Caco-2 (cell line): ENCODE data around the gene ABCF2. TPM values are rescaled to one million over a fixed set of nuclear protein-coding genes. Genes with fewer than 3 reads are reported as not detected.

Experiments
- BruUV-seq: library from RNA; stranded (reverse); fragments of 400-500 nt; replicated peaks from 2 replicates; lab custom pipeline; 2021; lab: Mats Ljungman, UMichigan
- CTCF ChIA-PET: fragments of 300-600 bp; sonication (Branson Sonifier 250); formaldehyde crosslinking; loops from one replicate; lab custom pipeline; 2022; ENCODE audit warnings: antibody characterized with exemption; lab: Charles Lee
- POLR2A ChIA-PET: fragments of 300-600 bp; sonication (Branson Sonifier 250); formaldehyde crosslinking; loops from one replicate; lab custom pipeline; 2022; ENCODE audit warnings: antibody characterized with exemption; lab: Charles Lee
- DNase-seq, 2 experiments: peaks; one replicate each; pipeline versions ENCODE4 v3.0.0 to v3.0.0-alpha.2; 2020 to 2022
- H3K27me3 ChIP-seq: replicated peaks from 2 replicates; pipeline ENCODE4 v1.6.0; 2011; ENCODE audit warnings: low read length; ENCODE audit not compliant: control insufficient read depth, insufficient read depth
- H3K36me3 ChIP-seq: 2 replicates; pipeline ENCODE4 v1.5.1; 2011; ENCODE audit warnings: low read length; ENCODE audit not compliant: control insufficient read depth, insufficient read depth
- H3K4me1 ChIP-seq: fragments of 250-450 bp; sonication (Bioruptor Pico); 2 replicates; pipeline ENCODE4 v1.5.1; 2020; ENCODE audit warnings: mild to moderate bottlenecking
- H3K4me3 ChIP-seq: 2 replicates; pipeline ENCODE4 v1.5.1; 2011; ENCODE audit warnings: low read depth, mild to moderate bottlenecking, control low read depth, low read length
- H3K9me3 ChIP-seq: fragments of 250-450 bp; sonication (Bioruptor Pico); 2 replicates; pipeline ENCODE4 v1.5.1; 2020; ENCODE audit warnings: mild to moderate bottlenecking, moderate library complexity
- H3K27ac Mint-ChIP-seq: one replicate; pipeline ENCODE4 v1.8.0; 2022; ENCODE audit warnings: mixed read lengths; ENCODE audit not compliant: unreplicated experiment
- H3K27me3 Mint-ChIP-seq: one replicate; pipeline ENCODE4 v1.8.0; 2022; ENCODE audit warnings: mixed read lengths; ENCODE audit not compliant: insufficient read depth, unreplicated experiment
- H3K36me3 Mint-ChIP-seq: one replicate; pipeline ENCODE4 v1.8.0; 2022; ENCODE audit warnings: mild to moderate bottlenecking, mixed read lengths; ENCODE audit not compliant: insufficient read depth, unreplicated experiment
- H3K4me1 Mint-ChIP-seq: one replicate; pipeline ENCODE4 v1.8.0; 2022; ENCODE audit warnings: low read depth, mixed read lengths; ENCODE audit not compliant: unreplicated experiment
- H3K4me3 Mint-ChIP-seq: one replicate; pipeline ENCODE4 v1.8.0; 2022; ENCODE audit warnings: mild to moderate bottlenecking, moderate library complexity, mixed read lengths; ENCODE audit not compliant: unreplicated experiment
- H3K9me3 Mint-ChIP-seq: one replicate; pipeline ENCODE4 v1.8.0; 2022; ENCODE audit warnings: mixed read lengths; ENCODE audit not compliant: unreplicated experiment
- CTCF ChIP-seq, 2 experiments: fragments of 200-600 bp in 1 of 2; IDR thresholded peaks; 1 replicate in 1 of 2; 2 replicates in 1 of 2; pipeline versions ENCODE4 v1.5.1 to v1.8.0; 2011 to 2022; ENCODE audit warnings: antibody characterized with exemption in 1 of 2, control low read depth in 1 of 2, inconsistent platforms in 1 of 2, low read depth in 1 of 2, low read length in 1 of 2, mild to moderate bottlenecking in 1 of 2, moderate library complexity in 1 of 2; ENCODE audit not compliant: insufficient read depth in 1 of 2, severe bottlenecking in 1 of 2, unreplicated experiment in 1 of 2
- intact Hi-C: fragments of 100-400 bp; cut with micrococcal nuclease; formaldehyde crosslinking; loops from one replicate; pipeline ENCODE4 v1.10.0; 2022; ENCODE audit not compliant: unreplicated experiment
- total RNA-seq: library from RNA; stranded (reverse); gene quantifications from 2 replicates; pipeline ENCODE4 v1.2.3, GENCODE V29; 2022

Gene ABCF2
- total RNA-seq, 1 experiment from 2014 or later: 57.8 TPM

- Histone ChIP-seq H3K9me3 (no peaks in the 10 kb centered on the region), H3K27me3 (no peaks in the 10 kb centered on the region), H3K4me3 (no peak overlapping the region; the same call in 1 of the 2 replicates), H3K36me3 (no peaks in the 10 kb centered on the region), H3K4me1 (peaks cover 21% of the 10 kb centered on the region)
- peak overlapping the region; percentile 80 for H3K4me3 Mint-ChIP-seq
- ChIA-PET POLR2A (interaction anchor here (0.5 kb wide), 1 partner anchor 10 kb away, joined by 3 read pairs; no protein-coding TSS in a partner anchor), CTCF (interaction anchor here (1.6 kb wide), 2 partner anchors 20 to 123 kb away, joined by 4 to 5 read pairs; partner anchors contain the start of gene ABCF2)
- DNase-seq: no peak
- no peak for TF ChIP-seq CTCF (IDR thresholded peaks at IDR 0.05; ENCODE audit: insufficient read depth in 1 of 2, low read depth in 1 of 2, low read length in 1 of 2, severe bottlenecking in 1 of 2, unreplicated experiment in 1 of 2)
- no peaks in the 10 kb centered on the region for H3K27me3 Mint-ChIP-seq
- no peaks in the 10 kb centered on the region for H3K9me3 Mint-ChIP-seq
- peaks cover 17% of the 10 kb centered on the region for H3K36me3 Mint-ChIP-seq
- H3K27ac Mint-ChIP-seq: no peak overlapping the region
- intact Hi-C loops: no loop called here
- peaks cover 20% of the 10 kb centered on the region for H3K4me1 Mint-ChIP-seq
- no TSS peak for BruUV-seq
Measured at GRCh38 chr7:151246851-151247580, 20.0 kb upstream of the ABCF2 start.

- POLR2A ChIA-PET: no interaction called here
- H3K4me3 Mint-ChIP-seq: no peak overlapping the region
- intact Hi-C loops: no loop called here
- no peaks in the 10 kb centered on the region for H3K27me3 ChIP-seq
- CTCF ChIA-PET: no interaction called here
- no peaks in the 10 kb centered on the region for H3K9me3 ChIP-seq
- TF ChIP-seq CTCF (IDR thresholded peaks at IDR 0.05; ENCODE audit: insufficient read depth in 1 of 2, low read depth in 1 of 2, low read length in 1 of 2, severe bottlenecking in 1 of 2, unreplicated experiment in 1 of 2): no peak
- no TSS peak for BruUV-seq
- H3K4me1 ChIP-seq: peaks cover 19% of the 10 kb centered on the region
- H3K4me1 Mint-ChIP-seq: peaks cover 21% of the 10 kb centered on the region
- H3K36me3 ChIP-seq: no peaks in the 10 kb centered on the region
- peaks cover 17% of the 10 kb centered on the region for H3K36me3 Mint-ChIP-seq
- H3K9me3 Mint-ChIP-seq: no peaks in the 10 kb centered on the region
- DNase-seq: no peak
- H3K4me3 ChIP-seq: no peak overlapping the region
- H3K27ac Mint-ChIP-seq: no peak overlapping the region
- no peaks in the 10 kb centered on the region for H3K27me3 Mint-ChIP-seq
Measured at GRCh38 chr7:151246102-151246850, 19.3 kb upstream of the ABCF2 start.

GRCh38 chr7:151245360-151246101 is 18.5 kb upstream of the ABCF2 start:
- peaks cover 20% of the 10 kb centered on the region for H3K36me3 Mint-ChIP-seq
- H3K27me3 ChIP-seq: no peaks in the 10 kb centered on the region
- peaks cover 18% of the 10 kb centered on the region for H3K4me1 ChIP-seq
- no peak overlapping the region for H3K4me3 Mint-ChIP-seq
- peaks cover 19% of the 10 kb centered on the region for H3K4me1 Mint-ChIP-seq
- H3K36me3 ChIP-seq: no peaks in the 10 kb centered on the region
- peak in 1 of 2 experiments; percentile 8 for TF ChIP-seq CTCF (IDR thresholded peaks at IDR 0.05; ENCODE audit: insufficient read depth in 1 of 2, low read depth in 1 of 2, low read length in 1 of 2, severe bottlenecking in 1 of 2, unreplicated experiment in 1 of 2)
- no peaks in the 10 kb centered on the region for H3K9me3 ChIP-seq
- H3K27me3 Mint-ChIP-seq: no peaks in the 10 kb centered on the region
- no peak overlapping the region for H3K4me3 ChIP-seq
- ChIA-PET CTCF (no interaction called here), POLR2A (no interaction called here)
- BruUV-seq: no TSS peak
- H3K9me3 Mint-ChIP-seq: no peaks in the 10 kb centered on the region
- intact Hi-C loops: no loop called here
- no peak overlapping the region for H3K27ac Mint-ChIP-seq
- no peak for DNase-seq
